BLaER1 (cell line): ENCODE measurements around the gene IP6K2.

Experiments
- H3K27ac ChIP-seq: shearing (Covaris generic); formaldehyde crosslinking; 2 replicates; pipeline ENCODE4 v1.8.1; 2022
- H3K27me3 ChIP-seq: shearing (Covaris generic); formaldehyde crosslinking; 2 replicates; pipeline ENCODE4 v1.8.1; 2022
- H3K36me3 ChIP-seq: shearing (Covaris generic); formaldehyde crosslinking; 2 replicates; pipeline ENCODE4 v1.8.1; 2022
- H3K4me1 ChIP-seq: shearing (Covaris generic); formaldehyde crosslinking; 2 replicates; pipeline ENCODE4 v1.8.1; 2022
- H3K4me2 ChIP-seq: shearing (Covaris generic); formaldehyde crosslinking; 2 replicates; pipeline ENCODE4 v1.8.1; 2022
- H3K4me3 ChIP-seq: shearing (Covaris generic); formaldehyde crosslinking; 2 replicates; pipeline ENCODE4 v1.8.1; 2022
- H3K9ac ChIP-seq: shearing (Covaris generic); formaldehyde crosslinking; 2 replicates; pipeline ENCODE4 v1.8.1; 2022
- H3K9me3 ChIP-seq: shearing (Covaris generic); formaldehyde crosslinking; 2 replicates; pipeline ENCODE4 v1.8.1; 2022
- H4K20me1 ChIP-seq: shearing (Covaris generic); formaldehyde crosslinking; 2 replicates; pipeline ENCODE4 v1.8.1; 2022
- Cebpa-rat ChIP-seq: shearing (Covaris generic); IDR thresholded peaks from 2 replicates; pipeline ENCODE4 v1.8.1; 2022

Gene IP6K2

DNA sequence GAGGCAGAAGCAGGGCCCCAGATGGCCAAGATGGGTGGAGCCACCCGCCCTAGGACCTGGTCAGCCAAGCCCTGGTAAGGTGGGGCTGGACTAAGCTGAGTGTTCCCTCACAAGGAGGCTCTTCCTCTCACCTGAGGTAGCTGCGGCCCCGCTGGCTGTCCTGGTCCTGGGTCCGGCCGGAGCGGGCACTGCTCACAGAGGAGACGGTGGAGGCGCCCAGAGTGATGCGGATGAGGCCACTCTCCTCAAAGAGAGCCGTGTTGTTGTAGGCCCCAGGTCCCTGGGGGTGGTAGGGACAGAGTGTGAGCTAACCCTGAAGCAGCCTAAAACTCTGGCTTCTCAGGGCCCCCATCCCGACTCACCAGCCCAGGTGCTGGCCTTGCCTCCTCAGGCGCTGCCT lies 74.4 kb downstream of the IP6K2 start:
- Histone ChIP-seq H3K4me2 (no peak overlapping the region), H3K4me3 (no peak overlapping the region), H3K27me3 (no peaks in the 10 kb centered on the region), H3K9ac (no peak overlapping the region), H4K20me1 (no peaks in the 10 kb centered on the region), H3K36me3 (peaks cover 4% of the 10 kb centered on the region; the same call in 1 of the 2 replicates), H3K4me1 (no peaks in the 10 kb centered on the region), H3K9me3 (no peaks in the 10 kb centered on the region), H3K27ac (no peak overlapping the region)
- no peak for TF ChIP-seq Cebpa-rat

GRCh38 chr3:48641396-48641795 lies 75.6 kb downstream of the IP6K2 start:
- Histone ChIP-seq H3K9ac (no peak overlapping the region), H3K36me3 (peaks cover 4% of the 10 kb centered on the region; the same call in 1 of the 2 replicates), H3K27me3 (no peaks in the 10 kb centered on the region), H3K27ac (no peak overlapping the region), H3K4me1 (peaks cover 11% of the 10 kb centered on the region), H3K9me3 (no peaks in the 10 kb centered on the region), H3K4me2 (no peak overlapping the region), H4K20me1 (no peaks in the 10 kb centered on the region), H3K4me3 (no peak overlapping the region)
- TF ChIP-seq Cebpa-rat, result no peak

GRCh38 chr3:48639944-48640606 lies 76.9 kb downstream of the IP6K2 start:
- Histone ChIP-seq H3K27me3 (no peaks in the 10 kb centered on the region), H4K20me1 (no peaks in the 10 kb centered on the region), H3K4me3 (no peak overlapping the region), H3K4me1 (peaks cover 18% of the 10 kb centered on the region), H3K4me2 (no peak overlapping the region), H3K9ac (no peak overlapping the region), H3K36me3 (peaks cover 4% of the 10 kb centered on the region; the same call in 1 of the 2 replicates), H3K27ac (no peak overlapping the region), H3K9me3 (no peaks in the 10 kb centered on the region)
- no peak for TF ChIP-seq Cebpa-rat
